Measurements from ENCODE around the gene VIPR1. TPM values are rescaled to one million over a fixed set of nuclear protein-coding genes. Genes with fewer than 3 reads are reported as not detected.

Gene VIPR1
- total RNA-seq, 1 experiment from 2014 or later: 19.2 TPM

GRCh38 chr3:42493798-42494151 is 8.7 kb upstream of the VIPR1 start:
- TF ChIP-seq CTCF (IDR thresholded peaks at IDR 0.05; ENCODE audit: unreplicated experiment): no peak
- BruUV-seq (replicated peaks): no TSS peak
- peaks cover 11% of the 10 kb centered on the region for H3K36me3 Mint-ChIP-seq (ENCODE audit: insufficient read depth, unreplicated experiment)
- intact Hi-C loops (cut with micrococcal nuclease; ENCODE audit: unreplicated experiment): no loop called here
- CTCF ChIA-PET: no interaction called here
- no peak for DNase-seq
- no peak overlapping the region for H3K27ac Mint-ChIP-seq (ENCODE audit: unreplicated experiment)
- H3K4me1 Mint-ChIP-seq (ENCODE audit: low read depth, unreplicated experiment): peaks cover 63% of the 10 kb centered on the region
- H3K9me3 Mint-ChIP-seq (ENCODE audit: low read depth, unreplicated experiment): no peaks in the 10 kb centered on the region
- no peak overlapping the region for H3K4me3 Mint-ChIP-seq (ENCODE audit: low read depth, unreplicated experiment)
- no peaks in the 10 kb centered on the region for H3K27me3 Mint-ChIP-seq (ENCODE audit: unreplicated experiment)

- Mint-ChIP-seq H3K4me3 (ENCODE audit: low read depth, unreplicated experiment) (no peak overlapping the region), H3K27ac (ENCODE audit: unreplicated experiment) (no peak overlapping the region), H3K9me3 (ENCODE audit: low read depth, unreplicated experiment) (no peaks in the 10 kb centered on the region), H3K4me1 (ENCODE audit: low read depth, unreplicated experiment) (peaks cover 51% of the 10 kb centered on the region), H3K27me3 (ENCODE audit: unreplicated experiment) (peaks cover 6% of the 10 kb centered on the region), H3K36me3 (ENCODE audit: insufficient read depth, unreplicated experiment) (peaks cover 6% of the 10 kb centered on the region)
- TF ChIP-seq CTCF (IDR thresholded peaks at IDR 0.05; ENCODE audit: unreplicated experiment): no peak
- intact Hi-C loops (cut with micrococcal nuclease; ENCODE audit: unreplicated experiment): no loop called here
- CTCF ChIA-PET: no interaction called here
- DNase-seq: no peak
- no TSS peak for BruUV-seq (replicated peaks)
Measured at GRCh38 chr3:42495393-42495792, 7.0 kb upstream of the VIPR1 start.

- Mint-ChIP-seq H3K9me3 (ENCODE audit: low read depth, unreplicated experiment) (no peaks in the 10 kb centered on the region), H3K27ac (ENCODE audit: unreplicated experiment) (peak overlapping the region; percentile 51), H3K36me3 (ENCODE audit: insufficient read depth, unreplicated experiment) (peaks cover 8% of the 10 kb centered on the region), H3K4me1 (ENCODE audit: low read depth, unreplicated experiment) (peaks cover 47% of the 10 kb centered on the region), H3K27me3 (ENCODE audit: unreplicated experiment) (peaks cover 18% of the 10 kb centered on the region), H3K4me3 (ENCODE audit: low read depth, unreplicated experiment) (peak overlapping the region; percentile 50)
- peak; percentile 35 for DNase-seq
- no TSS peak for BruUV-seq (replicated peaks)
- no peak for TF ChIP-seq CTCF (IDR thresholded peaks at IDR 0.05; ENCODE audit: unreplicated experiment)
- intact Hi-C loops (cut with micrococcal nuclease; ENCODE audit: unreplicated experiment): no loop called here
- CTCF ChIA-PET: interaction anchor here (1.1 kb wide), 1 partner anchor 24 kb away, joined by 3 read pairs; no protein-coding TSS in a partner anchor
Measured at GRCh38 chr3:42497009-42497731, 5.3 kb upstream of the VIPR1 start.

- peaks cover 17% of the 10 kb centered on the region for H3K36me3 Mint-ChIP-seq (ENCODE audit: insufficient read depth, unreplicated experiment)
- peaks cover 44% of the 10 kb centered on the region for H3K4me1 Mint-ChIP-seq (ENCODE audit: low read depth, unreplicated experiment)
- DNase-seq: no peak
- intact Hi-C loops (cut with micrococcal nuclease; ENCODE audit: unreplicated experiment): no loop called here
- no peak overlapping the region for H3K4me3 Mint-ChIP-seq (ENCODE audit: low read depth, unreplicated experiment)
- no peaks in the 10 kb centered on the region for H3K9me3 Mint-ChIP-seq (ENCODE audit: low read depth, unreplicated experiment)
- CTCF ChIA-PET: interaction anchor here (0.6 to 0.7 kb wide), 2 partner anchors 21 to 47 kb away, joined by 3 read pairs; no protein-coding TSS in a partner anchor
- BruUV-seq (replicated peaks): no TSS peak
- peaks cover 18% of the 10 kb centered on the region for H3K27me3 Mint-ChIP-seq (ENCODE audit: unreplicated experiment)
- peak overlapping the region; percentile 51 for H3K27ac Mint-ChIP-seq (ENCODE audit: unreplicated experiment)
- TF ChIP-seq CTCF (IDR thresholded peaks at IDR 0.05; ENCODE audit: unreplicated experiment): no peak
Measured at GRCh38 chr3:42498034-42498433, 4.4 kb upstream of the VIPR1 start.
